ENCODE results near the gene POLR2F.
"Not testable (repeated sequence)": the region's sequence is repeated elsewhere in the genome, so short reads cannot be mapped to it uniquely, and the experiment has no call there.

The POLR2F gene

GRCh38 chr22:37971475-37972434 lies 18.3 kb downstream of the POLR2F start:
- Histone ChIP-seq H3K36me3 (replicated peaks; ENCODE audit: low read depth, low read length) (peaks cover 31% of the 10 kb centered on the region), H3K4me3 (ENCODE audit: low read length) (no peak overlapping the region), H4K20me1 (ENCODE audit: insufficient read depth, low read length) (no peaks in the 10 kb centered on the region), H3K4me2 (ENCODE audit: low read length) (no peak overlapping the region), H3K4me1 (ENCODE audit: low read length) (peaks cover 12% of the 10 kb centered on the region), H3K9me3 (ENCODE audit: insufficient read depth, low read length) (no peaks in the 10 kb centered on the region), H3K27me3 (ENCODE audit: low read depth, low read length) (no peaks in the 10 kb centered on the region), H3K27ac (ENCODE audit: low read length) (no peak overlapping the region), H3K9ac (ENCODE audit: low read length) (no peak overlapping the region), H2AFZ (ENCODE audit: low read depth, low read length) (no peak overlapping the region), H3K79me2 (ENCODE audit: low read length) (no peaks in the 10 kb centered on the region)
- TF ChIP-seq CTCF (IDR thresholded peaks at IDR 0.05; ENCODE audit: low read depth, low read length) (no peak), EZH2phosphoT487 (IDR thresholded peaks at IDR 0.05; ENCODE audit: low read depth) (no peak)

GRCh38 chr22:37972527-37972926 lies 19.0 kb downstream of the POLR2F start:
- Histone ChIP-seq H3K4me1 (ENCODE audit: low read length) (peaks cover 12% of the 10 kb centered on the region), H2AFZ (ENCODE audit: low read depth, low read length) (no peak overlapping the region), H4K20me1 (ENCODE audit: insufficient read depth, low read length) (no peaks in the 10 kb centered on the region), H3K27ac (ENCODE audit: low read length) (no peak overlapping the region), H3K4me3 (ENCODE audit: low read length) (no peak overlapping the region), H3K4me2 (ENCODE audit: low read length) (no peak overlapping the region), H3K36me3 (replicated peaks; ENCODE audit: low read depth, low read length) (peaks cover 23% of the 10 kb centered on the region), H3K27me3 (ENCODE audit: low read depth, low read length) (no peaks in the 10 kb centered on the region), H3K9me3 (ENCODE audit: insufficient read depth, low read length) (no peaks in the 10 kb centered on the region), H3K9ac (ENCODE audit: low read length) (no peak overlapping the region), H3K79me2 (ENCODE audit: low read length) (no peaks in the 10 kb centered on the region)
- TF ChIP-seq EZH2phosphoT487 (IDR thresholded peaks at IDR 0.05; ENCODE audit: low read depth) (no peak), CTCF (IDR thresholded peaks at IDR 0.05; ENCODE audit: low read depth, low read length) (no peak)

- no peaks in the 10 kb centered on the region for H3K9me3 ChIP-seq (ENCODE audit: insufficient read depth, low read length)
- H3K9ac ChIP-seq (ENCODE audit: low read length), result no peak overlapping the region
- H3K36me3 ChIP-seq (replicated peaks; ENCODE audit: low read depth, low read length), result peaks cover 13% of the 10 kb centered on the region
- TF ChIP-seq EZH2phosphoT487 (IDR thresholded peaks at IDR 0.05; ENCODE audit: low read depth) (no peak), CTCF (IDR thresholded peaks at IDR 0.05; ENCODE audit: low read depth, low read length) (no peak)
- peaks cover 9% of the 10 kb centered on the region for H3K4me1 ChIP-seq (ENCODE audit: low read length)
- H2AFZ ChIP-seq (ENCODE audit: low read depth, low read length), result no peak overlapping the region
- no peak overlapping the region for H3K4me3 ChIP-seq (ENCODE audit: low read length)
- H3K4me2 ChIP-seq (ENCODE audit: low read length), result no peak overlapping the region
- H3K79me2 ChIP-seq (ENCODE audit: low read length), result no peaks in the 10 kb centered on the region
- H3K27me3 ChIP-seq (ENCODE audit: low read depth, low read length), result no peaks in the 10 kb centered on the region
- no peaks in the 10 kb centered on the region for H4K20me1 ChIP-seq (ENCODE audit: insufficient read depth, low read length)
- H3K27ac ChIP-seq (ENCODE audit: low read length), result no peak overlapping the region
Measured at GRCh38 chr22:37973271-37974170, 20.0 kb downstream of the POLR2F start.

- H3K79me2 ChIP-seq (ENCODE audit: low read length), result no peaks in the 10 kb centered on the region
Measured at GRCh38 chr22:37975153-37975552, 21.7 kb downstream of the POLR2F start.

GRCh38 chr22:37976022-37976421 lies 22.5 kb downstream of the POLR2F start:
- not testable (repeated sequence) for H2AFZ ChIP-seq (ENCODE audit: low read depth, low read length); H3K79me2 ChIP-seq (ENCODE audit: low read length); H3K27me3 ChIP-seq (ENCODE audit: low read depth, low read length); H3K4me1 ChIP-seq (ENCODE audit: low read length); H4K20me1 ChIP-seq (ENCODE audit: insufficient read depth, low read length); H3K27ac ChIP-seq (ENCODE audit: low read length); H3K4me3 ChIP-seq (ENCODE audit: low read length); H3K4me2 ChIP-seq (ENCODE audit: low read length); H3K9me3 ChIP-seq (ENCODE audit: insufficient read depth, low read length); H3K36me3 ChIP-seq (replicated peaks; ENCODE audit: low read depth, low read length); H3K9ac ChIP-seq (ENCODE audit: low read length)

More at GRCh38 chr22:37975153-37975552, 21.7 kb downstream of the POLR2F start:
- no peak overlapping the region for H3K4me2 ChIP-seq (ENCODE audit: low read length)
- no peaks in the 10 kb centered on the region for H3K36me3 ChIP-seq (replicated peaks; ENCODE audit: low read depth, low read length)
- H2AFZ ChIP-seq (ENCODE audit: low read depth, low read length), result no peak overlapping the region
- H3K27me3 ChIP-seq (ENCODE audit: low read depth, low read length), result no peaks in the 10 kb centered on the region
- no peak overlapping the region for H3K27ac ChIP-seq (ENCODE audit: low read length)
- no peaks in the 10 kb centered on the region for H3K9me3 ChIP-seq (ENCODE audit: insufficient read depth, low read length)
- TF ChIP-seq EZH2phosphoT487 (IDR thresholded peaks at IDR 0.05; ENCODE audit: low read depth) (no peak), CTCF (IDR thresholded peaks at IDR 0.05; ENCODE audit: low read depth, low read length) (no peak)
- no peak overlapping the region for H3K4me3 ChIP-seq (ENCODE audit: low read length)
- H3K4me1 ChIP-seq (ENCODE audit: low read length), result no peaks in the 10 kb centered on the region
- H3K9ac ChIP-seq (ENCODE audit: low read length), result no peak overlapping the region
- no peaks in the 10 kb centered on the region for H4K20me1 ChIP-seq (ENCODE audit: insufficient read depth, low read length)
